ENCODE measurements around the gene RIPOR2.
"Not testable (repeated sequence)": the region's sequence is repeated elsewhere in the genome, so short reads cannot be mapped to it uniquely, and the experiment has no call there.

RIPOR2 gene

GRCh38 chr6:24797596-24798216 lies 138.1 kb downstream of the RIPOR2 start:
- no peak for FAIRE-seq

DNA sequence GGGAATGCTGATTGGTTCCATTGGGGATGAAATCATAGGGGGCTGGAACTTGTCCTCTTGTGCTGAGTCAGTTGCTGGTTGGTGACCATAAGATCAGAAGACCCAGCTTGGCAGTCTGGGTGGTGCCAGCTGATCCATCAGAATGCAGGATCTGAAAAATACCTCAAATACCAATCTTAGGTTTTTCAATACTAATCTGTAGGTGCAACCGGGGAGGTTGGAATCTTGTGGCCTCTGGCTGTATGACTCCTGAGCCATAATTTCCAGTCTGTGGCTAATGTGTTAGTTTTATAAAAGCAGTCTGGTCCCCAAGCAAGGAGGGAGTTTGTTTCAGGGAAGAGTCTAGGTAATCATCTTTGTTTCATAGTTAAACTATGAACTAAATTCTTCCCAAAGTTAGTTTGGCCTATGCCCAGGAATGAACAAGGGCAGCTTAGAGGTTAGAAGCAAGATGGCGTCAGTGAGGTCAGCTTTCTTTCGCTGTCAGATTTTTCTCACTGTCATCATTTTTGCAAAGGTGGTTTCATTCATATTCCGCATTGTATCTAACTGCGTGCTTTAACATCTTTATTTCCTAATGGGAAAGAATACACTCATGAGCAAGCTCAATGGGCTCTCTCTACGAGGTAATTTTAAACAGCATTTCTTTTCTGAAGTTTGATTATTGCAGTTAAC lies 139.0 kb downstream of the RIPOR2 start:
- no peak for FAIRE-seq

DNA sequence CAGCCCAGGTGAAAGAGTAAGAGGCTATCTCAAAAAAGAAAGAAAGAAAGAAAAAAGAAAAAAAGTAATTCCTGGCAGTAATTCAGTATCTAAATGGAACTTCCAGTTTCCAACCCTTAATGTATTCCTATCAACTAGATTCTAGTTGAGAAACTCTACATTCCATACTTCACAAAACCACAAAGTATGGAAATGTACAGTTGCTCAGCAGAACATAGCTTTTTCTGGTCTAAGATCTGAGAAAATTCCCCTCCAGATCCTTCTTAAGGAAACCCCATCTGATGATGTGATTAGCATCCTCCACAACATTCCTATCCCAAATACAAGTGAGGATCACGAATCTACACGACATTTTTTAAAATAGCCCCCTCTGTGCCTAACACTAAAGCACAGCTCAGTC lies 140.7 kb downstream of the RIPOR2 start:
- FAIRE-seq, result no peak

GRCh38 chr6:24788031-24788665 lies 147.6 kb downstream of the RIPOR2 start:
- FAIRE-seq, result no peak

- no peak for FAIRE-seq
These were observed 155.6 kb downstream of the RIPOR2 start for GRCh38 chr6:24780206-24780605.

- FAIRE-seq, result no peak
These were observed 156.2 kb downstream of the RIPOR2 start for GRCh38 chr6:24779416-24780016.

DNA sequence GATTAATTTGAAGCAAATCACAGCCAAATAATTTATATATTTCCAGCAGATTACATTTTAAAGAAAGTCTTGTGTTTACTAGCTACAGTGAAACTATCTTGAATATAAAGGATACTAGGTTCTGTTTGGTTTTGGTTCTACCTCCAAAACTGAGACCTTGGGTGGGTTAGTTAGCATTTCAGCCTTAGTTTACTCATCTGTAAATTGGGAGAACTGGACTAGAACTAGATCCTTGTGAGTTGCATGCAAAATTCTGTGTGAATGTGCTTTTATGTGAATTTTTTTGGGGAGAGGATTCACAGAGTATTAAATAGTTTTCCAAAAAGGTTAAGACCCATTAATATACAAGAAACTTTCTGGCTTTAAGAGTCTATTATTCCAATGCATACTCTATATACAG lies 156.9 kb downstream of the RIPOR2 start:
- no peak for FAIRE-seq

GRCh38 chr6:24778121-24778520 lies 157.6 kb downstream of the RIPOR2 start:
- FAIRE-seq, result no peak

- no peak for FAIRE-seq
These were observed 158.5 kb downstream of the RIPOR2 start for GRCh38 chr6:24777227-24777626.

DNA sequence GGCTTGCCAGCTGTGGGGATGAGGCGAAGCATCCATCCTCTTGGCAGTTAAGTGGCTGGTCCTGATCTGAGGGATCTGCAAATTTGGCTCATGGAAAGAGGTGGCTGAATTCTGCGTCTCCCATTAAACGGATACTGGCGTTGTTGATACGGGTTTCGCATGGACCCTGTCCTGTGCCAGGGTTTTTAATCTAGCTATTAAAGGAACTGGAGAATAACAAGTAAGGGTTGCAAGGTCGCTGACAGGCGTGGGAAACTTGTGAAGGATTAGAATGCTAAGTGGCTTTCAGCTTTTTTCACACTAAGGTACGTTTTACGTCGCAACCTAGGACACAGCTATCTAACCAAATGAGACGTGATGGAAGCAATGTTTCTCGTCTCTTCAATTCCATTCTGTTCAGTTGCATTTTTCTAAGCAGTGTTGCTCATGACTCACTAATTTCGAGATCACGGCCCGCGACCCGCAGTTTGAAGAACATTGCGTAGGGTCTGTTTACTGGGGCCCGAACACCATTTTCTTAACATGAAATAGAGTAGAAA lies 160.2 kb downstream of the RIPOR2 start:
- no peak for FAIRE-seq

GRCh38 chr6:24774696-24775519 lies 160.9 kb downstream of the RIPOR2 start, which contains the start of gene GMNN:
GMNN (plus strand) TSS chr6:24774937; CDS start chr6:24777247, 2,310 bp downstream.
- no peak for FAIRE-seq

- no peak for FAIRE-seq
These were observed 167.4 kb downstream of the RIPOR2 start for GRCh38 chr6:24768361-24768760.

- peak; percentile 73 for FAIRE-seq
These were observed 168.9 kb downstream of the RIPOR2 start for GRCh38 chr6:24766680-24767462.

DNA sequence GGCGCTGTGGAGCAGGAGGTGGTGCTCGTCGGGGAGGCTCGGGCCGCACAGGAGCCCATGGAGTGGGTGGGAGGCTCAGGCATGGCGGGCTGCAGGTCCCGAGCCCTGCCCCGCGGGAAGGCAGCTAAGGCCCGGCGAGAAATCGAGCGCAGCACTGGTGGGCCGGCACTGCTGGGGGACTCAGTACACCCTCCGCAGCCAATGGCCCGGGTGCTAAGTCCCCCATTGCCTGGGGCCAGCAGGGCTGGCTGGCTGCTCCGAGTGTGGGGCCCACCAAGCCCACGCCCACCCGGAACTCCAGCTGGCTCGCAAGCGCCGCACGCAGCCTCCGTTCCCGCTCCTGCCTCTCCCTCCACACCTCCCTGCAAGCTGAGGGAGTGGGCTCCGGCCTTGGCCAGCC lies 169.8 kb downstream of the RIPOR2 start:
- FAIRE-seq, result not testable (repeated sequence)

DNA sequence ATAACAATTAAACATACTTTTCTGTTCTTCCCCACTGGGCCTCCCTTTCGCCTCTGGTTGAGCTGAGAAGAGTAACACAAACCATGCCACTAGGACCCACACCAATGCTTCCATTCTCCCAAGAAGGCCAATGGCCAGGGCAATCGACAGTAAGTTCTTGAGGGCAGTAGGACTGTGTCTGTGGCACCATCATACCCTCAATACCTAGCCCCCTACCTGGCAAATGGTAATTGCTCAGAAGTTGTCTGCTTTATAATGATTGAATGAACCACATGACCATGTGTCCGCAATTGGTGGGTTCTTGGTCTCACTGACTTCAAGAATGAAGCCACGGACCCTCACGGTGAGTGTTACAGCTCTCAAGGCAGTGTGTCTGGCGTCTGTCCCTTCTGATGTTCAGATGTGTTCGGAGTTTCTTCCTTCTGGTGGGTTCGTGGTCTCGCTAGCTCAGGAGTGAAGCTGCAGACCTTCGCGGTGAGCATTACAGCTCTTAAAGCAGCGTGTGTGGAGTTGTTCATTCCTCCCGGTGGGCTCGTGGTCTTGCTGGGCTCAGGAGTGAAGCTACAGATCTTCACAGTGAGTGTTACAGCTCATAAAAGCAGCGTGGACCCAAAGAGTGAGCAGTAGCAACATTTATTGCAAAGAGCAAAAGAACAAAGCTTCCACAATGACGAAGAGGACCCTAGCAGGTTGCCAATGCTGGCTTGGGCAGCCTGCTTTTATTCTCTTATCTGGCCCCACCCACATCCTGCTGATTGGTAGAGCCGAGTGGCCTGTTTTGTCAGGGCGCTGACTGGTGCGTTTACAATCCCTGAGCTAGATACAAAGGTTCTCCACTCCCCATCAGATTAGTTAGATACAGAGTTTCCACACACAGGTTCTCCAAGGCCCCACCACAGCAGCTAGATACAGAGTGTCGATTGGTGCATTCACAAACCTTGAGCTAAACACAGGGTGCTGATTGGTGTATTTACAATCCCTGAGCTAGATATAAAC lies 170.6 kb downstream of the RIPOR2 start:
- not testable (repeated sequence) for FAIRE-seq

GRCh38 chr6:24763578-24763977 lies 172.2 kb downstream of the RIPOR2 start:
- FAIRE-seq, result no peak

DNA sequence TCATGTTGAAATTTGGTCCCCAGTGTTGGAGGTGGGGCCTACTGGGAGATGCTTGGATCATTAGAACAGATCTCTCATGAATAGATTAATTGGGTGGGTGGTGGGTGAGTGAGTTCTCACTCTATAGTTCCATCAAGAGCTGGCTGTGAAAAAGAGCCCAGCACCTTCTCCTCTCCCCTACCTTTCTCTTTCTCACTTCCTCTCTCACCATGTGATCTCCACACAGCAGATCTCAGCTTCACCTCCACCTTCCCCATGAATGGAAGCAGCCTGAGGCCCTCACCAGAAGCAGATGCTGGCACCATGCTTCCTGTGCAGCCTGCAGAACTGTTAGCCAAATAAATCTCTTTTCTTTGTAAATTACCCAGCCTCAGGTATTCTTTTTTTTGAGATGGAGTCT lies 173.9 kb downstream of the RIPOR2 start:
- no peak for FAIRE-seq

DNA sequence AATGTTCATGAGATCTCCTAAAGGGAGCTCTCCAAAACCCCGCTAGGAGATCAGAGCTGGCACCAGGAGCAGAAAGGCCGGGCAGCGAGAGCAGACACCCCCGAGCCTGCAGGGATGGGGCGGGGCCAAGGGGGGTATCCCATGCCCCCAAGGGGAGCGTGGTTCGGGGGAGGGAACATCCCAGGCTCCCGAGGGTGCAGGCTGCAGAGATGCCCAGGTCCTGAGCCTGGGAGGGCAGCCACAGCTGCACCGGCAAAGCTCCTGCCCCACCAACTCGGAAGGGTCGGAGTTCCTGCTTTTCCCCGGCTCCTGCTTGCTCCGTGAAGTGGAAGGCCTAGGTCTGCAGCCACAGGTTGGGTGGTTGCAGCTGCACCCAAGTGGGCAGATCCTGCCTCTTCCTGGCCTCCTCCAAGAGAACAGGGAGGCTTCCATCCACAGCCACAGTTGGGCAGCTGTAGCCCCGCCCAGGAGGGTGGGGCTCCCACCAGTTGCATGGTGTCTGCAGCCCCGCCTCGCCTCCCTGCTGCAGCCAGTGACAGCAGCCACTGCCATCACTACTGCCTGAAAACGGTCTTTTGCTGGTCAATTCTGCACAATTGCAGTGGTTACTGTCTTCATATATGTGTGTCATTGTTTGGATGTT lies 174.4 kb downstream of the RIPOR2 start:
- FAIRE-seq, result no peak

GRCh38 chr6:24760210-24760609 lies 175.6 kb downstream of the RIPOR2 start:
- FAIRE-seq, result no peak

GRCh38 chr6:24759718-24760117 lies 176.0 kb downstream of the RIPOR2 start:
- FAIRE-seq, result no peak
